ENCODE results near the gene ZDHHC17.
A peak's percentile ranks its signal among the peaks of the same experiment; 100 is the strongest.

Gene ZDHHC17

GRCh38 chr12:76782526-76782925, 18.6 kb downstream of the ZDHHC17 start:
- Histone ChIP-seq H3K4me3 (ENCODE audit: low read depth in 1 of 2, low read length in 1 of 2) (no peak overlapping the region), H3K36me3 (no peaks in the 10 kb centered on the region), H3K4me1 (ENCODE audit: control insufficient read depth in 1 of 2, insufficient read depth in 1 of 2, low read depth in 1 of 2, low read length in 1 of 2) (peaks cover 29 to 42% of the 10 kb centered on the region in 2 experiments), H3K27ac (peak overlapping the region; percentile 80), H3K9me3 (no peaks in the 10 kb centered on the region), H3K27me3 (no peaks in the 10 kb centered on the region)
- no peak for TF ChIP-seq CTCF (IDR thresholded peaks at IDR 0.05)

GRCh38 chr12:76784600-76785051, 20.7 kb downstream of the ZDHHC17 start:
- Histone ChIP-seq H3K4me1 (ENCODE audit: control insufficient read depth in 1 of 2, insufficient read depth in 1 of 2, low read depth in 1 of 2, low read length in 1 of 2) (peaks cover 16 to 31% of the 10 kb centered on the region in 2 experiments), H3K9me3 (no peaks in the 10 kb centered on the region), H3K27ac (peak overlapping the region; percentile 80), H3K4me3 (ENCODE audit: low read depth in 1 of 2, low read length in 1 of 2) (no peak overlapping the region), H3K27me3 (no peaks in the 10 kb centered on the region), H3K36me3 (no peaks in the 10 kb centered on the region)
- no peak for TF ChIP-seq CTCF (IDR thresholded peaks at IDR 0.05)

GRCh38 chr12:76785407-76785806, 21.5 kb downstream of the ZDHHC17 start:
- Histone ChIP-seq H3K4me3 (ENCODE audit: low read depth in 1 of 2, low read length in 1 of 2) (no peak overlapping the region), H3K9me3 (no peaks in the 10 kb centered on the region), H3K27ac (no peak overlapping the region), H3K4me1 (ENCODE audit: control insufficient read depth in 1 of 2, insufficient read depth in 1 of 2, low read depth in 1 of 2, low read length in 1 of 2) (peaks cover 16 to 35% of the 10 kb centered on the region in 2 experiments), H3K36me3 (no peaks in the 10 kb centered on the region), H3K27me3 (no peaks in the 10 kb centered on the region)
- TF ChIP-seq CTCF (IDR thresholded peaks at IDR 0.05): no peak

GRCh38 chr12:76786986-76787385, 23.1 kb downstream of the ZDHHC17 start:
- Histone ChIP-seq H3K27me3 (no peaks in the 10 kb centered on the region), H3K9me3 (no peaks in the 10 kb centered on the region), H3K36me3 (no peaks in the 10 kb centered on the region), H3K4me1 (ENCODE audit: control insufficient read depth in 1 of 2, insufficient read depth in 1 of 2, low read depth in 1 of 2, low read length in 1 of 2) (peaks cover 15 to 38% of the 10 kb centered on the region in 2 experiments), H3K4me3 (ENCODE audit: low read depth in 1 of 2, low read length in 1 of 2) (no peak overlapping the region), H3K27ac (no peak overlapping the region)
- no peak for TF ChIP-seq CTCF (IDR thresholded peaks at IDR 0.05)

- no peaks in the 10 kb centered on the region for H3K27me3 ChIP-seq
- no peak for TF ChIP-seq CTCF (IDR thresholded peaks at IDR 0.05)
These were observed 23.8 kb downstream of the ZDHHC17 start for GRCh38 chr12:76787689-76788088.

More at GRCh38 chr12:76787689-76788088, 23.8 kb downstream of the ZDHHC17 start:
- peaks cover 8 to 32% of the 10 kb centered on the region in 2 experiments for H3K4me1 ChIP-seq (ENCODE audit: control insufficient read depth in 1 of 2, insufficient read depth in 1 of 2, low read depth in 1 of 2, low read length in 1 of 2)
- H3K27ac ChIP-seq: peak overlapping the region; percentile 4
- no peaks in the 10 kb centered on the region for H3K36me3 ChIP-seq
- H3K4me3 ChIP-seq (ENCODE audit: low read depth in 1 of 2, low read length in 1 of 2): no peak overlapping the region
- H3K9me3 ChIP-seq: no peaks in the 10 kb centered on the region
